Activated T-helper 9 cell treated with anti-CD3 and anti-CD28 coated beads, Interleukin-2, amount 50 U/mL, for 16 hours (primary cell): ENCODE data around the gene OR4D10.

Source experiments
- DNase-seq: peaks from one replicate; pipeline ENCODE4 v3.0.0-alpha.2; 2020; ENCODE audit warnings: low read depth

Gene OR4D10

GRCh38 chr11:59528711-59529110 is 55.6 kb downstream of the OR4D10 start:
- no peak for DNase-seq
